Measurements from ENCODE around the gene CLNS1A.
"Not testable (repeated sequence)": the region's sequence is repeated elsewhere in the genome, so short reads cannot be mapped to it uniquely, and the experiment has no call there.

Gene CLNS1A, protein sequence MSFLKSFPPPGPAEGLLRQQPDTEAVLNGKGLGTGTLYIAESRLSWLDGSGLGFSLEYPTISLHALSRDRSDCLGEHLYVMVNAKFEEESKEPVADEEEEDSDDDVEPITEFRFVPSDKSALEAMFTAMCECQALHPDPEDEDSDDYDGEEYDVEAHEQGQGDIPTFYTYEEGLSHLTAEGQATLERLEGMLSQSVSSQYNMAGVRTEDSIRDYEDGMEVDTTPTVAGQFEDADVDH

DNA sequence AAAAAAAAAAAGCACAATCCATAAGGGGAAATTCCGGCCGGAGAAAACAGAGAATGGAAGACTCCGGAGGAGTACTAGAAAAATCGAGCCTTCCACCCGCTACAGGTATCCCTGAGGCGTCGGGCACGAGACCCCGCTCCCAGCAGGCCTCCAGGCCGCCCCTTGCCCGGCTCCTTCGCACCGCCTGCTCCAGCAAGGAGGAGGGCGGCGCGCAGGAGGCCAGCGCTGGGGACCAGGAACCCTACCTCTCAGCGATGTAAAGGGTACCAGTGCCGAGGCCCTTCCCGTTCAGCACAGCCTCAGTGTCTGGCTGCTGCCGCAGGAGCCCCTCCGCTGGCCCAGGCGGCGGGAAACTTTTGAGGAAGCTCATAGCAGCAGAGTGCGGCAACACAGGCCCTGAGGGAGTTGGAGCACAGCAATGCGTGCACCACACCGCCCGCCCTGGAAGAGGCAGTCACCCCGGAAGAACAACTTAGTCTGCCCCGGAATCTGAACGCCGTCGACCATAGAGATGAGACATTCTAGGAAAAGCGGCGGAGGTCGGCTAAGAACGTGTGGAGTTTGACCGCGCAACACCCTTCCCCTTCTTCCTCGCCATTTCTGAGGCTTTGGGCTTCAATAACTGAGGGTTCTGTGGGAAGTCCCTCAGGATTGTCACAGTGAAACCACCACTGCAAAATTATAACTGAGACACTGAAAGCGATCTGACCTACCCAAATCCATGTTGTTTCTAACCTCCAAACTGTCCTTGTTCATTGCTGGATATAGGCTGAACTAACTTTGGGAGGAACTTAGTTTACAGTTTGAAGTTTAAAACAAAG is at the start of gene CLNS1A:
CLNS1A (minus strand) TSS at position 450 of the 821 bp plus-strand sequence; CDS start at position 370, 80 bp downstream.
- DNase-seq: peak; percentile 38 to 95 (median 86)

DNA sequence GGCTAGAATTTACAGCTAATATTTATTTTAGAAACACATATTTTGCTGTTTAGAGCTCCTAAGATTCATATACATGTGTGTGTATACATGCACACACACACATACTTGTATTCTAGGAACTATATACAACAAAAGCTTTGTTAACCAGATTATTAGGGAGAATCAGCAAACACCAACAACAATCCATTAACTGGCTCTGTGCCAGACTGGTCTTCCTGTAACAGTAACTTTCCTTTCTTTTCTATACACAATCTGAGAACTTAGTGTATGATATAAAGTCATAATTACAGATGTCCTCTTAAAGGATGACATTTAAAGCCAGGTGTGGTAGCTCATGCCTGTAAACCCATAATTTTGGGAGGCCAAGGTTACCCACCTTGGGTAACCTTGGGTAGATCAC is 49.5 kb upstream of the CLNS1A start:
- no peak for DNase-seq

DNA sequence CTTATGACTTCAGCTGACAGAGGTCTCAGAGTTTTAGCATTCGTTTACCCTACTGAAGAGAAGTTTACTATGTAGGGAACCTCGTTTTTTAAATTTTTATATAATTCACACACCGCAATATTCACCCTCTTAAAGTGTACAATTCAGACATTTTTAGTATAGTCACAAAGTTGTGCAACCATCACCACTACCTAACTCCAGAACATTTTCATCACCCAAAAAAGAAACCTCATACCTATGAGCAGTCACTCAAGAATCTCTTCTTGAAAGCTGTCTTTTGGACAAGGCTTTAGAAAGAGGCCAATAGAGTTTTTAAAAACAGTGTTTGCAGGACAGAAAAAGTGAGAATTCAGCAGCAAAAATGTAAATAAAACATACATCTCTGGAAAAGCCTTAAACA is 39.5 kb upstream of the CLNS1A start:
- no peak for DNase-seq

DNA sequence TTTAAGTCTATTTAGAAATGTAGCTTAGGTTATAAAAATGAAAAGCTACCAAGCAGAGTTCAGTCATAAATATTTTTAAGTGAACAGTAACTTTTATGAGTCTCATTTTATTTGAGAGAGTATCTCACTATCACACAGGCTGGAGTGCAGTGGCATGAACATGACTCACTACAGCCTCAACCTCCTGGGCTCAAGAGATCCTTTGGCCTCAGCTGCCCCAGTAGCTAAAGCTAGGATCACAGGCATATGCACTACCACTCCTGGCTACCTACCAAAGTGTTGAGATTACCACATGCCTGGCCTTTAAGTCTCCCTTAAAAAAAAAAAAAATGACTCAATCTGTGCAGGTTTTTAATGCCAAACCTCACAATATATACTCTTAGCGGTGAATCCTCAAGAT is 34.7 kb upstream of the CLNS1A start:
- no peak for DNase-seq

DNA sequence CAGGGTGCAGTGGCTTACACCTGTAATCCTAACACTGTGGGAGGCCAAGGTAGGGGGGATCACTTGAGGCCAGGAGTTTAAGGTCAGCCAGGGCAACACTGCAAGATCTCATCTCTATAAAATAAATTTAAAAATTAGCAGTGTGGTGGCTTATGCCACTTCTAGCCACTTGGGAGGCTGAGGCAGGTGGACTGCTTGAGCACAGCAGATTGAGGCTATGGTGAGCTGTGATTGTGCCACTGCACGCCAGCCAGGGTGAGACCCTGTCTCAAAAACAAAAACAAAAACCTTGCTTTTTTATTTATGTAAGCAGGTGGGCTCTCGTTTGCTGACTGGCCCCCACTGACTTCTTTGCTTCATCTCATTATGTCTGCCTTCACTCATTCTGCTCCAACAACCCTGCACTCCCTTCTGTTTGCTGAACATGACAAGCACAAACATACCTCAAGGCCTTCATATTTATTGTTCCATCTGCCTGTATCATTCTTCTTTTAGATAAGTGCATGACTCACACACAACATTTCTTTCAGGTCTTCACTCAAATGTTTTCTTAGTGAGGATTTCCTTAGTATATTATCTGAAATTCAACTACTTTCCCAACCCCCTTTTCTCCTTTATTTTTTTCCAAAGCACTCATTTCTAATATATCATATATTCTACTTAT is 32.4 kb upstream of the CLNS1A start:
- no peak for DNase-seq

DNA sequence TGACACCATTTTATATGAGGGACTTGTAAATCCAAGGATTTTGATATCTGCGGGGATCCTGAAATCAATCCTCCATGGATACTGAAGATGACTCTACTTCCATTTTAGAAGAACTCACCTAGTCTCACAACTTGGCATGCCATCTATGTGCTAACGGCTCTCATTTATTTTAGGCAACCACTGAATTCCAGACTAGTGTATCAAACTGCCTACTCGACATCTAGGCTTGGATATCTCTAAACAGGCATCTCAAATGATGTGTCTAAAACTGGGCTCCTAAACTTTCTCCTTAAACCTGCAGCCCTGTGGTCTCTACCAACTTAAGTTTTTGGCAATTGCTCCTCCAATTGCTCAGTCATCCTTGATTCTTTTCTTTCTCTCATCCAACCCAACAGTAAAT is 31.2 kb upstream of the CLNS1A start:
- DNase-seq: no peak

DNA sequence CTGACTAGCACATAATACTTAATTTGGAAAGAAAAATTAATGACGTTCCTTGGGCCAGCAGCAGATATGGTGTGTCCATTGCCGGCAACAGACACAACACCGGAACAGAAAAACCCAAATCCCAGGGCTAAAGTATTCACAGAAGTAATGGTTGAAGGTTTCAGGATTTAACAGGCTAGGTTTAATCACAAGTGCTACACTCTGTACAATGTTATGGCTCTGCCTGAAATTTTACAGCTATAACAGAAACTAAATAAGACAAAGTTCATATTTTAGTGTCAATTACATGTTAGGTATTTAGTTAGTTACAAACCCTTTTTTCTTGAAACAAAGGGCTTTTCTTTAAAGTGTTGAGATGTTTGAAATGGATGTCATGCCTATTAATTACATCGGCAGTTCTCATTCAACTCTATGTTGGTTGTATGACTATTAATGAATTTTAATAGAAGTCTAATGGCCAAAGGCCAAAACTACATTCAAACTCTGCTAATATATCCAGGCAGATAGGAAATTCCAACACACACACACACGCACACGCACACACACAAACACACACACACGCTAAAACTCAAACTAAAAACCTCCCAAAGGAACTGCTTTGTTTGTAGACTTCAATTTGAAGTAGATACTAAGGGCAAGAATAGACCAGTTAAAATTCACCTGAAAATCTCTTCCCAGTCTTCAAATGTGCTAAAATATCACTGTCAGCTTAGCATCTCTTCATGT is 27.8 kb upstream of the CLNS1A start:
- DNase-seq: no peak

DNA sequence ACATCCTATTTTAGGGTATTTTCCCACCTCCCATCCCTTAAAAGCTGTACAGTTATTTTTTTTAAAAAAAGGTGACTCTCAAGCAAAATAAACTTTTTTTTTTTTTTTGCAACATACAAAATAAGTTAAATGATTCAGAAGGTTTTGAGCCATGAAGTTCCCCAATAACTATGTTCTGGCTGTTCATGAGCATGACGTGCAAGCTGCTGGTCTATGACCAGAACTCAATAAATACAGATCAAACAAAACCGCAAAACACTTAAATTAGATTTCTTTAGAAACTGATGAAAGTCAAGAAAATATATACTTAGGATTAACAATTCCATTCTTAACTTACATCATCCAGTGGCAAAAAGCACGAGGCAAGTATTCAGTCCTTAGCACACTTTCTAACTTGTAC is 24.1 kb upstream of the CLNS1A start:
- DNase-seq: no peak

DNA sequence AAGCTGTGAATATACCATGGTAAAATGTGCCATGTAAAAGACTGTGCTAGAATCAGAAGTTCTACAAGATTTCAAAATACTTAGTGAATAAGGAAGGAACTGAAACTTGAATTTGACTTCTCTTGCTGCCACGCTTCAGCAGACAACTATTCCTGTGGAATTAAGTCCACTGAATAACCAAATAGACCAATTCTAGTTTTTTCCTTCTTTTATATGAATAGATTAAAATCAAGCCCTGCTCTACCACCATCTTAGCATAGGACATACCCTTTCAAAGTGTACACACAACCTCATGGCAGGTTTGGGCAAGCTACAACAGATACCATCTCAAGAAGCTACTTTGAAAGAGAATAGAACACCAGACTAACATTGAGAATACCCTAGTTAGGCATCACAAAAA is 23.4 kb upstream of the CLNS1A start:
- DNase-seq: no peak

DNA sequence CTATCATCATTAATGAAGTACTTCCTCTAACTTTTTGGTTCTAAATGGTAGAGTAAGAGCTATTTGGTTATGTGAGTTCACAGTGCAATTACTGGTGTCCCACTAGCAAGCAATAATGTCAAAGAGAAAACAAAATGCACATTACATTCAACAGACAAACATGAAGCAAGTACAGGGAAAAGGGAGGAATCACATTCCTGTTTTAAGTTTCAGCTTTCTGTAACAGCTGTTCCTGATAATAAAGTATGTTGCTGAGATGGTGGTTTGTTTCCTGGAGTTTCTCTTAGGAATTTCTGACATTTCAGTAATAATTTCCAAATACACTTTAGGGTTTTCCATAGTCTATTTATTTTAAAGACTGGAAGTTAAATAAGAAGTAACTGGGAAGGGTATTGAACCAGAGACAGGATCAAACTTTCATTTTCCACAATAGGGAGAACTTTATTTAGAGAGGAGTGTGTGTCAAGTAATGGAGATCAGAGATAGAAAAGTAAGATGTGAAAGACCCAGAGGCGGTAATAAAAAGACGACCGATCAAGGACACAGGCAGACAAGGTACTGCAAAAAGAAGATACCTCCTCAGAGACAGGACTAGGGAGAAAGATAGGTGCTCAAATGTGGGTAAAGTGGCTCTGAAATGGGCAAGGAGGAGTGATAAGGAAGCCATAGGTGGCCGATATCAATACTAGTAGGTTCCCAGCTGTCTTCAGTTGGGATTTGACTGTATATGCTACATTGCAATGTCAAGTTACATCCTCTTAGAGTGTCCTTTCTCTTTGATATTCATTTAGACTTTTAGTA is 20.8 kb upstream of the CLNS1A start:
- no peak for DNase-seq

DNA sequence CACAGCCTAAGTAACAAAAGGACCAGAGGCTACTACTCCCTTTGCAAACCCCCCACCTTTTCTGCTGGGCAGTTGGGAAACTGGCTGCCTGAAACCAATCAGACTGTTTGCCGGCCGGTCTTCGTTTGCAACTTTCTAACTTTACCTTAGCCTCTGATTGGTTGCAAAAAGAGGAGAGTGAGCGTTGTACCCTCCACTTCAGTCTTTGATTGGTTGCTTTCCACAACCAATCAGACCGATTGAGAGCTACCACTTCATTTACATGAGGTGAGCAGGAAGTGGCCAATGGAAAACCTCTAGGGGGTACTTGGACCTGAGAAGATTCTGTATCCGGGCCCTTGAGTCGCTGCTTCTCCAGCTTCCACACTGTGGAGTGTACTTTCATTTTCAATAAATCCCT is 18.8 kb upstream of the CLNS1A start:
- DNase-seq: no peak

DNA sequence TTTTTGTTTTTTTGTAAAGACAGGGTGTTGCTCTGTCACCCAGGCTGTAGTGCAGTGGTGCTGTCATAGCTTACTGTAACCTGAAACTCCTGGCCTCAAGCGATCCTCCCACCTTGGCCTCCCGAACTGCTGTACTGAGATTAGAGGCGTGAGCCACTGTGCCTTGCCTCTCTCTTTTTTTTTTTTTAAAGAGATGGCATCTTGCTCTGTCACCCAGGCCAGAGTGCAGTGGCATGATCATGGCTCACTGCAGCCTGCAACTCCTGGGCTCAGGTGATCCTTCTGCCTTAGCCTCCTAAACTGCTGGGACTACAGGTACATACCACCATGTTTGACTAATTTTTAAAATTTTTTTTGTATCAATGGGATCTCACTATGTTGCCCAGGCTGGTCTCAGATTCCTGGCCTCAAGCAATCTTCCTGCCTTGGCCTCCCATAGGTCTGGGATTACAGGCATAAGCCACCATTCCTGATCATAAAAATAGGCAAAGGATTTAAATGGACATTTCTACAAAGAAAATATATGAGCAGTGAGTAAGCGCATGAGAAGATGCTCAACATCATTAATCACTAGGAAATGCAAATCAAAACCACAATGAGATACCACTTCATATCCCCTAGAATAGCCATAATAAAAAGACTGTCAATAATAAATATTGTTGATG is 17.3 kb upstream of the CLNS1A start:
- DNase-seq: no peak

DNA sequence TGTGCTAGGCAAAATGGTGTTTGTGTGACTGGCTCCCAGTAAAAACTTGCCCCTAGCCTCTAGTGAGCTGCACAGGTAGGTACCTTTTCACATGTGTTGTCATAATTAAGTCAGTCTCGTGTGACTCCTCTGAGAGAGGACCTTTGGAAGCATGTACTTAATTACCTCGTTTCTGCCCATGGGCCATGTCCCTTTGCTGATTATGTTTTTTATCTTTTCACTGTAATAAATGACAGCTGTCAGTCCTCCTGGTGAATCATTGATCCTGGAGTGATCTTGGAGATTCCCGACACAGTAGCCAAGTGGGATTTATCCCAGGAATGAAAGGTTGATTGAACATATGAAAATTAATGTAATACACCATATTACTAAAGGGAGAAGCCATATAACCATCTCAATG is 12.5 kb upstream of the CLNS1A start:
- no peak for DNase-seq

DNA sequence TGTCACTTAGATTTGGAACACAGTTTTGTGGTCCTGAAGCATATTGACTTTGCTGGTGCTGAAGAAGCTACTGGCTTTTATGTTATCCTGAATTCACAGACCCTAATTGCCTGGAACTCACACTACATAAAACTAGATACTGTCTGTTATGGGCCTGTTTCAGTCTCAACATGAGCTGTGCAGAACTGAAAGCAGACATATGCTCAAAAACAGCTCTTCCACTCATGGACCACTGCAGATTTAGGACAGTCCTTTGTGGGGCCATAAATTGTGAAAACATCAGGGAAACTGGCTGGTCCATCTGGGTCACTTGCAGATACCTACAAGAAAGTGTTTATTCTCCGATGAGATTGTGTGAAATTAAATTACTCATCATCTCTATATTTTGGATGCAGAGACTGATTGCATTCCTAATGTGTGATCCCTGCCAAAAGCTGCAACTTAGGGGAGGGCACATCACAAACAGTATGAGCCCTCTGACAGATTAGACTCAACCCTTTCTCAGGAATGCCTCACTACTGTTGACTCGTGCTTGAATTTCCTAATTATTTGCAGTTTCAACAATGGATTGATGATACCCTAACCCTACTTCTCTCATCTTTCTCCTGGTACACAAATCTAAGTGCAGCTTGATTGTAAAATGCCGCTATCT is 10.2 kb upstream of the CLNS1A start:
- DNase-seq: no peak

DNA sequence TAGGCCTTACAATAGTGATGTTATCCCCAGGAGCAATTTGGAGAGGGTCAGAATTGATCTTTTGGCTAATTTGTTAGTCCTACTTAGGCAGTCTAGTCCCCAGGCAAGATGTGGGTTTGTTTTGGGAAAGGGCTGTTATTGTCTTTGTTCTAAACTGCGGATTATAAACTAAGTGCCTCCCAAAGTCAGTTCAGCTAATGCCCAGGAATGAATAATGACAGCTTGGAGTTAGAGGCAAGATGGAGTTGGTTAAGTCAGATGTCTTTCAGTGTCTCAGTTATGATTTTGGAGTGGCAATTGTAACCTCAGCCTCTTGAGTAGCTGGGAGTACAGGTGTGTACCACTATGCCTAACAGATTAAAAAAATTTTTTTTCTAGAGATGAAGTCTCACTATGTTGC is 7.3 kb upstream of the CLNS1A start:
- no peak for DNase-seq

DNA sequence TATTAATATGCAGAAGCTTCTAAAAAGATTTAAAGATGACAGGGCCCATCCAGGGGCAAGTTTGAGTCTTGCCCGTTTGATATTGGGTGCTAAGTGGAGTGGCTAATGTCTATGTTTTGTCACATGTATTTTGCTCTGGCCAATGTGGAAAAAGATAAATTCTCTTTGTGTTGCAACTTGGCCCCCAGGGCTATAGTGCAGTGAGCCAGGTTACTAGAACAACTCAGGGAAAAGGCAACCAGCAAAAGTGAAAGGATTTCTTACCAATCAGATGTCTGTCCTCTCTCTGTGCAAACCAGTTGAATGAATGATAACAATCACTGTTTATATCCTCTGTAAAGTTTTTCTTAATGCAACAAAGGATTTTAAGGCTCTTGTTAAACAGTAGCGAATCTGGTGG is 4.6 kb upstream of the CLNS1A start:
- no peak for DNase-seq

DNA sequence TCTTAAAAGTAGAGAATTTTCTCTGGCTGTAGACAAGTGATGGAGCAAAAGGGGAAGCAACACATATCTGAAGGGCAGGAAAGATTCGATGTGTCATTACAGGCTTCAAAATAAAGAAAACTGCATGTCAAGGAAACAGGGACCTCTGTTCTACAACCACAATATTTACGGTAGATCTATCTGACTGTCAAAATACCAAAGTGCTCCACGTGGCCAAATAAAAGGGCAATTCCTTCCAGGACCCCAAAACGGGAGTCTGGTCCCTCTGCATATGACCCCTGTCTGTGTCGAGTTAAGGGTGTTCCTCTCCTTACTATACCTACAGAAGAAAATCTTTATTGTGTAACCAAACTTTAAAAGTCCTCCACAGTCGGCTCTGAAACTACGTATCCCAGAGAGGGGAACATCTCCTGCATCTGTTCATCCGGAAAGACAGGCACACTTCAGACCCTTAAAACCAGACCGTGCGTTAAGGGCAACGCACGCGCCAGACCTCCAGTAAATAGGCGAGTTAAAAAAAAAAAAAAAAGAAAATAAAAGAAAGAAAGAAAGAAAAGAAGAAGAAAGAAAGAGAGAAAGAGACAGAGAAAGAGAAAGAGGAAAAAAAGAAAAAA is 756 bp downstream of the CLNS1A start:
- no peak for DNase-seq

DNA sequence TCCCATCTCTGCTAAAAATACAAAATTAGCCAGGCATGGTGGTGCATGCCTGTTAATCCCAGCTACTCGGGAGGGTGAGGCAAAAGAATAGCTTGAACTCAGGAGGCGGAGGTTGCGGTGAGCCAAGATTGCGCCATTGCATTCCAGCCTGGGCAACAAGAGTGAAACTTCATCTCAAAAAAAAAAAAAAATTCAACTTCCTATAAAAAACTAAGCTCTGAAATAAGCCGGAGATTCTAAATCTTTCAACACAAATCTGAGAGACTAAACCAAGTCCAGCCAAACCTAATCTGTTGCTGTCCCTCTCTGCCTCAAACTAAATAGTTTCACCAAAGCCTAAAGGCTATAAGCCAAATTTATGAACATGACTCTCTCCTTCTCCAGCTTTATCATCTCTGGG is 3.7 kb downstream of the CLNS1A start:
- not testable (repeated sequence) for DNase-seq

DNA sequence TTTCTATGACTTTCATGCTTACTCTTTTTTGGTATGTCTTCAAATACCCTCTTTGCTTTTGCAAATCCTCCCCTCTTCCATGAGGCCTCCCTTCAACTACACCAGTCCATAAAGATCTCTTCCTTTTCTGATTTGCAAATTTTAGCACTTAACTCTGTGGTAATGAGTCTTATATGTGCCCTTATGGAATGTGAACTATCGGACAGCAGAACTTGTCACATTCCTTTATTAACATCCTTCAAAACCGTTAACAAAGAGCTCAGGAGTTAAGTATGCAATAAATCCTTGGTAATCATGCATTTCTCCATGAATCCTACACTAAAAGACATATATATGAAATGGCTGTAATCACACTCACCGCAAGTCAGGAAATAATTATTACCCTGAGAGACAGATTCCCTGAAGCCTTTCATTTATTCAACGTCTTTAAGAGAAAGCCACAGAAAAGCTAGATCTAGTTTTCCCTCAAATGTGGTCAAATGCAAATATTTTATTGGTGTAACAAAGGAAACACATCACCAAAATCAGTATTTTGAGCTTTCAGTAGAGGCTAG is 7.4 kb downstream of the CLNS1A start:
- no peak for DNase-seq
